K562 (cell line): ENCODE results near the gene SLCO2A1. TPM values are rescaled to one million over a fixed set of nuclear protein-coding genes. Genes with fewer than 3 reads are reported as not detected.

Experiments used
- ATAC-seq: fragments of 200-7000 bp; cut with Tn5 transposase; 3 replicates; pipeline ENCODE4 v1.9.1; 2020; ENCODE audit warnings: moderate library complexity
- BruUV-seq: library from RNA; stranded (reverse); fragments of 400-500 nt; replicated peaks from 2 replicates; lab custom pipeline; 2021; lab: Mats Ljungman, UMichigan
- CTCF ChIA-PET: fragments of 300-600 bp; formaldehyde crosslinking; extraction: SDS; loops from one replicate; lab custom pipeline; 2021; ENCODE audit warnings: low intra/inter-chr PET ratio; lab: Yijun Ruan, JAX
- POLR2A ChIA-PET: fragments of 300-600, 350-650 bp; sonication (Branson Sonifier 250); formaldehyde crosslinking; extraction: SDS; loops from one replicate; lab custom pipeline; 2021; ENCODE audit warnings: antibody characterized with exemption, inconsistent platforms; lab: Yijun Ruan, JAX
- DNase-seq, 4 experiments: peaks; one replicate each; pipeline versions ENCODE4 v3.0.0 to v3.0.0-alpha.2; 2011 to 2018; ENCODE audit warnings: low spot score in 3 of 4, mixed read lengths in 3 of 4; ENCODE audit errors: extremely low read depth in 1 of 4
- FAIRE-seq: peaks from 2 replicates; lab custom pipeline; 2011; peaks lifted over from hg19 to GRCh38; lab: Jason Lieb, UNC
- H2AFZ ChIP-seq: 2 replicates; pipeline ENCODE4 v1.6.0; 2011; ENCODE audit warnings: low read depth, low read length, control low read depth, inconsistent platforms
- H3K27ac ChIP-seq: fragments of 200-600 bp; 3 replicates; pipeline ENCODE4 v1.8.0; 2011; ENCODE audit warnings: low read depth, mild to moderate bottlenecking, control low read depth, inconsistent platforms, low read length, moderate library complexity, mixed read lengths; ENCODE audit errors: extremely low read depth
- H3K27me3 ChIP-seq, 2 experiments: fragments of 300-600 bp in 1 of 2; 2 replicates in 1 of 2; 3 replicates in 1 of 2; pipeline versions ENCODE4 v1.6.0 to v1.8.0; 2011; ENCODE audit warnings: inconsistent platforms in 2 of 2, low read length in 2 of 2, mild to moderate bottlenecking in 1 of 2, mixed read lengths in 1 of 2, moderate library complexity in 1 of 2; ENCODE audit not compliant: control insufficient read depth in 2 of 2, insufficient read depth in 2 of 2
- H3K36me3 ChIP-seq: fragments of 300-600 bp; 3 replicates; pipeline ENCODE4 v1.8.0; 2011; ENCODE audit warnings: mild to moderate bottlenecking, low read length, inconsistent platforms; ENCODE audit not compliant: control insufficient read depth, insufficient read depth
- H3K4me1 ChIP-seq, 2 experiments: fragments of 200-600 bp in 1 of 2; replicated peaks in 1 of 2; 2 replicates in 1 of 2; 3 replicates in 1 of 2; pipeline versions ENCODE4 v1.5.1 to v1.8.0; 2011; ENCODE audit warnings: inconsistent platforms in 2 of 2, low read length in 2 of 2, mild to moderate bottlenecking in 1 of 2, mixed read lengths in 1 of 2, moderate library complexity in 1 of 2; ENCODE audit not compliant: control insufficient read depth in 2 of 2, insufficient read depth in 2 of 2
- H3K4me2 ChIP-seq: 2 replicates; pipeline ENCODE4 v1.6.1; 2011; ENCODE audit warnings: low read length, control low read depth, inconsistent platforms, mixed read lengths; ENCODE audit not compliant: insufficient read depth
- H3K4me3 ChIP-seq: fragments of 200-600 bp; sonication (generic), shearing (Covaris generic); 2 replicates; pipeline ENCODE4 v1.5.1; 2016; ENCODE audit warnings: control low read depth, inconsistent platforms
- H3K79me2 ChIP-seq: fragments of 200-600 bp; 3 replicates; pipeline ENCODE4 v1.8.0; 2011; ENCODE audit warnings: low read length, inconsistent platforms; ENCODE audit not compliant: control insufficient read depth, insufficient read depth
- H3K9ac ChIP-seq, 2 experiments: 2 replicates each; pipeline versions ENCODE4 v1.6.0 to v1.6.1; 2011; ENCODE audit warnings: low read depth in 2 of 2, low read length in 2 of 2, control low read depth in 1 of 2, inconsistent platforms in 1 of 2, mild to moderate bottlenecking in 1 of 2, mixed read lengths in 1 of 2; ENCODE audit not compliant: insufficient read depth in 1 of 2
- H3K9me1 ChIP-seq: one replicate; pipeline ENCODE4 v1.6.0; 2011; ENCODE audit warnings: inconsistent platforms, mild to moderate bottlenecking, low read length, moderate library complexity; ENCODE audit not compliant: control insufficient read depth, insufficient read depth
- H3K9me3 ChIP-seq: replicated peaks from 2 replicates; pipeline ENCODE4 v1.5.1; 2011; ENCODE audit warnings: low read depth, low read length, inconsistent platforms; ENCODE audit not compliant: control insufficient read depth, insufficient read depth
- H4K20me1 ChIP-seq: replicated peaks from 2 replicates; pipeline ENCODE4 v1.6.1; 2011; ENCODE audit warnings: low read length, inconsistent platforms, mixed read lengths; ENCODE audit not compliant: control insufficient read depth, insufficient read depth
- MEIS2 ChIP-seq: fragments of 450-650 bp; IDR thresholded peaks from 2 replicates; pipeline ENCODE4 v1.6.1; 2014; ENCODE audit warnings: mild to moderate bottlenecking; ENCODE audit not compliant: partially characterized antibody
- MTA3 ChIP-seq: fragments of 450-650 bp; formaldehyde crosslinking; IDR thresholded peaks from 2 replicates; pipeline ENCODE4 v1.6.1; 2017; ENCODE audit warnings: mild to moderate bottlenecking, borderline replicate concordance
- NRF1 ChIP-seq, 2 experiments: fragments of 450-650 bp; IDR thresholded peaks in 1 of 2; conservative IDR thresholded peaks in 1 of 2; 2 replicates each; pipeline ENCODE4 v1.6.1; 2014; ENCODE audit warnings: mild to moderate bottlenecking in 2 of 2
- POLR2G ChIP-seq: fragments of 200-400 bp; formaldehyde crosslinking; IDR thresholded peaks from 2 replicates; pipeline ENCODE4 v1.6.1; 2017; ENCODE audit warnings: low read depth, mild to moderate bottlenecking, antibody characterized with exemption, low read length, moderate library complexity
- WGBS: fragments of 100-300 bp; shearing (Covaris generic); methylation state at CpG from one replicate; pipeline ENCODE4 v1.1.6; 2016; ENCODE audit warnings: low coverage, mixed read lengths; ENCODE audit not compliant: insufficient coverage; ENCODE audit errors: missing lambda C conversion rate; 5-methylcytosine and 5-hydroxymethylcytosine counted together
- in situ Hi-C: fragments of 300-500 bp; cut with MboI; formaldehyde crosslinking; loops from 4 replicates; pipeline ENCODE4 v1.15.0; 2018; ENCODE audit warnings: inconsistent platforms, mixed read lengths
- intact Hi-C: fragments of 100-400 bp; cut with micrococcal nuclease; formaldehyde crosslinking; loops from 2 replicates; pipeline ENCODE4 v1.14.2; 2022
- polyA plus RNA-seq, 8 experiments: library from polyadenylated mRNA; depleted of rRNA in 4 of 8; stranded (reverse) in 5 of 8; unstranded in 3 of 8; fragments of >200 nt; fragmentation: Nextera tagmentation in 2 of 8; fragmentation: Illumina TruSeq in 1 of 8; extraction: Ambion mirVana in 2 of 8; extraction: Trizol in 1 of 8; gene quantifications; 2 replicates each; pipeline versions ENCODE4 v1.2.1 to v1.2.3, GENCODE V29; 2011 to 2014; ENCODE audit warnings: inconsistent platforms in 1 of 8, missing spikeins in 1 of 8
- total RNA-seq, 7 experiments: library from RNA; depleted of rRNA in 6 of 7; stranded (reverse); fragments of >200 nt in 6 of 7; fragmentation: Illumina TruSeq in 2 of 7; extraction: Trizol in 2 of 7; gene quantifications; 2 replicates each; pipeline versions ENCODE4 v1.2.1 to v1.2.3, GENCODE V29; 2011 to 2021; ENCODE audit warnings: low replicate concordance in 1 of 7
- TF ChIP-seq, protein P1 (sequence below): fragments of 250-450 bp; sonication (Bioruptor Pico); IDR thresholded peaks from 2 replicates; pipeline ENCODE4 v1.4.0; 2020; ENCODE audit warnings: mild to moderate bottlenecking, moderate library complexity, borderline replicate concordance
- TF ChIP-seq, protein P2 (sequence below), 3 experiments: IDR thresholded peaks in 2 of 3; conservative IDR thresholded peaks in 1 of 3; 2 replicates each; pipeline ENCODE4 v1.5.1; 2011 to 2012; ENCODE audit warnings: low read length in 3 of 3, mild to moderate bottlenecking in 3 of 3, control low read depth in 2 of 3, improper control_type of control experiment in 1 of 3, inconsistent platforms in 1 of 3, low read depth in 1 of 3, mixed read lengths in 1 of 3, moderate library complexity in 1 of 3; ENCODE audit not compliant: insufficient read depth in 2 of 3
- TF ChIP-seq, protein P3 (sequence below): fragments of 250-450 bp; sonication (Bioruptor Pico); IDR thresholded peaks from 2 replicates; pipeline ENCODE4 v1.5.0; 2020; ENCODE audit warnings: mild to moderate bottlenecking, borderline replicate concordance

The SLCO2A1 gene
- total and polyA plus RNA-seq, 9 of the 15 experiments (the other 6 are each of a cell fraction or from before 2014, with no cell fraction given) = 0.16 to 1.0 TPM; not detected in 7

DNA sequence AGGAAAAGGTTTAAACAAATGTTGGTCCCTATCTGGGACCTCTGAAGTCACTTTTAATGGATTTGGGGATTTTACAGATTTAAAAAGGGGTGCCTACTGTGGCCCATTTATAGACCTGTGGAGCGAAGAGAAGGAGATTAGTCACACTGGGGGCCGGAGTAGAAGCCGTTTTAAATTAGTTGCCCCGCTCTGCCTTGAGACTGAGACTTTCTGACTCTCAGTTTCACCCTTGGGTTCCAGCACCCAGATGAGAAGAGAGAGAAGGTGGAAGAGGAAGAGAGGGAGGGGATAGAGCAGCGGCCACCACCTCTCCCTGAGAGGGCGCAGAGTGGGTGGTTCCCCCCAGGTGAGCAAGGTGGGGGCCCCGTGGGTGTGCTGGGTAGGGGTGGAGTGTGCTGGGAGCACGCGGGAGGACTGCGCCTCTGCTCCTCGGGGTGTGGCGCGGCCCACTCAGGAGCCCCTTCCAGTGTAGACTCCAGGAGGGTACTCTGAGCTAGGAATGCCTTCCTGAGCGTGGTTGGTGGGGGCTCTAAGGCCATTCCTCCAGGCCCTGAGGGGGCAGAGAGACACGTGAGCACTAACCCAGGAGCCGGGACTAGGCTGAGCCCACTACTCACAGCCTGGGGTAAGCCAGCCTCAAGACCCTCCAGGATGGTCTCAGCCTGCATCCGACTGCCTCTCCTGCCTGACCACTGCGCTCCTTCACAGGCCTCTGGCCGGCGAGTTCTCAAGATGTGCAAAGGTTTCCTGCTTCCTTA is 101.4 kb downstream of the SLCO2A1 start:
- CTCF ChIA-PET = interaction anchor here (3.3 kb wide), 1 partner anchor 109 kb away, joined by 24 read pairs; no protein-coding TSS in a partner anchor
- peaks cover 3 to 30% of the 10 kb centered on the region in 2 experiments; a peak in 4 of 5 replicates for H3K27me3 ChIP-seq
- FAIRE-seq (no peak), ATAC-seq (no peak), DNase-seq (no peak)
- no peaks in the 10 kb centered on the region for H3K36me3 ChIP-seq
- in situ Hi-C loops = loop anchor here (5.0 kb wide), 1 partner anchor 106 kb away; no protein-coding TSS in a partner anchor
- no peak overlapping the region for H3K4me3 ChIP-seq
- H3K79me2 ChIP-seq = no peaks in the 10 kb centered on the region
- H4K20me1 ChIP-seq = no peaks in the 10 kb centered on the region; the same call in 1 of the 2 replicates
- H3K4me2 ChIP-seq = peak overlapping the region; percentile 72
- H3K9me1 ChIP-seq = no peaks in the 10 kb centered on the region
- no peaks in the 10 kb centered on the region for H3K9me3 ChIP-seq
- H3K27ac ChIP-seq = no peak overlapping the region
- H3K9ac ChIP-seq = no peak overlapping the region; a peak in 1 of 4 replicates
- intact Hi-C loops = loop anchor here (5.0 to 10.0 kb wide), 2 partner anchors 96 to 1204 kb away; partner anchors contain the start of gene NPHP3
- peaks cover 0 to 16% of the 10 kb centered on the region in 2 experiments; a peak in 3 of 5 replicates for H3K4me1 ChIP-seq
- TF ChIP-seq POLR2G (no peak), MEIS2 (no peak), NRF1 (conservative IDR thresholded peaks at IDR 0.05 in 1 of 2, IDR thresholded peaks at IDR 0.05 in 1 of 2) (no peak), MTA3 (no peak)
- TF ChIP-seq, protein P1, sequence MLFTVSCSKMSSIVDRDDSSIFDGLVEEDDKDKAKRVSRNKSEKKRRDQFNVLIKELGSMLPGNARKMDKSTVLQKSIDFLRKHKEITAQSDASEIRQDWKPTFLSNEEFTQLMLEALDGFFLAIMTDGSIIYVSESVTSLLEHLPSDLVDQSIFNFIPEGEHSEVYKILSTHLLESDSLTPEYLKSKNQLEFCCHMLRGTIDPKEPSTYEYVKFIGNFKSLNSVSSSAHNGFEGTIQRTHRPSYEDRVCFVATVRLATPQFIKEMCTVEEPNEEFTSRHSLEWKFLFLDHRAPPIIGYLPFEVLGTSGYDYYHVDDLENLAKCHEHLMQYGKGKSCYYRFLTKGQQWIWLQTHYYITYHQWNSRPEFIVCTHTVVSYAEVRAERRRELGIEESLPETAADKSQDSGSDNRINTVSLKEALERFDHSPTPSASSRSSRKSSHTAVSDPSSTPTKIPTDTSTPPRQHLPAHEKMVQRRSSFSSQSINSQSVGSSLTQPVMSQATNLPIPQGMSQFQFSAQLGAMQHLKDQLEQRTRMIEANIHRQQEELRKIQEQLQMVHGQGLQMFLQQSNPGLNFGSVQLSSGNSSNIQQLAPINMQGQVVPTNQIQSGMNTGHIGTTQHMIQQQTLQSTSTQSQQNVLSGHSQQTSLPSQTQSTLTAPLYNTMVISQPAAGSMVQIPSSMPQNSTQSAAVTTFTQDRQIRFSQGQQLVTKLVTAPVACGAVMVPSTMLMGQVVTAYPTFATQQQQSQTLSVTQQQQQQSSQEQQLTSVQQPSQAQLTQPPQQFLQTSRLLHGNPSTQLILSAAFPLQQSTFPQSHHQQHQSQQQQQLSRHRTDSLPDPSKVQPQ = no peak
- TF ChIP-seq, protein P2, sequence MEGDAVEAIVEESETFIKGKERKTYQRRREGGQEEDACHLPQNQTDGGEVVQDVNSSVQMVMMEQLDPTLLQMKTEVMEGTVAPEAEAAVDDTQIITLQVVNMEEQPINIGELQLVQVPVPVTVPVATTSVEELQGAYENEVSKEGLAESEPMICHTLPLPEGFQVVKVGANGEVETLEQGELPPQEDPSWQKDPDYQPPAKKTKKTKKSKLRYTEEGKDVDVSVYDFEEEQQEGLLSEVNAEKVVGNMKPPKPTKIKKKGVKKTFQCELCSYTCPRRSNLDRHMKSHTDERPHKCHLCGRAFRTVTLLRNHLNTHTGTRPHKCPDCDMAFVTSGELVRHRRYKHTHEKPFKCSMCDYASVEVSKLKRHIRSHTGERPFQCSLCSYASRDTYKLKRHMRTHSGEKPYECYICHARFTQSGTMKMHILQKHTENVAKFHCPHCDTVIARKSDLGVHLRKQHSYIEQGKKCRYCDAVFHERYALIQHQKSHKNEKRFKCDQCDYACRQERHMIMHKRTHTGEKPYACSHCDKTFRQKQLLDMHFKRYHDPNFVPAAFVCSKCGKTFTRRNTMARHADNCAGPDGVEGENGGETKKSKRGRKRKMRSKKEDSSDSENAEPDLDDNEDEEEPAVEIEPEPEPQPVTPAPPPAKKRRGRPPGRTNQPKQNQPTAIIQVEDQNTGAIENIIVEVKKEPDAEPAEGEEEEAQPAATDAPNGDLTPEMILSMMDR (IDR thresholded peaks at IDR 0.05 in 2 of 3, conservative IDR thresholded peaks at IDR 0.05 in 1 of 3; ENCODE audit: insufficient read depth in 2 of 3, low read depth in 1 of 3, low read length in 3 of 3) = no peak
- TF ChIP-seq, protein P3, sequence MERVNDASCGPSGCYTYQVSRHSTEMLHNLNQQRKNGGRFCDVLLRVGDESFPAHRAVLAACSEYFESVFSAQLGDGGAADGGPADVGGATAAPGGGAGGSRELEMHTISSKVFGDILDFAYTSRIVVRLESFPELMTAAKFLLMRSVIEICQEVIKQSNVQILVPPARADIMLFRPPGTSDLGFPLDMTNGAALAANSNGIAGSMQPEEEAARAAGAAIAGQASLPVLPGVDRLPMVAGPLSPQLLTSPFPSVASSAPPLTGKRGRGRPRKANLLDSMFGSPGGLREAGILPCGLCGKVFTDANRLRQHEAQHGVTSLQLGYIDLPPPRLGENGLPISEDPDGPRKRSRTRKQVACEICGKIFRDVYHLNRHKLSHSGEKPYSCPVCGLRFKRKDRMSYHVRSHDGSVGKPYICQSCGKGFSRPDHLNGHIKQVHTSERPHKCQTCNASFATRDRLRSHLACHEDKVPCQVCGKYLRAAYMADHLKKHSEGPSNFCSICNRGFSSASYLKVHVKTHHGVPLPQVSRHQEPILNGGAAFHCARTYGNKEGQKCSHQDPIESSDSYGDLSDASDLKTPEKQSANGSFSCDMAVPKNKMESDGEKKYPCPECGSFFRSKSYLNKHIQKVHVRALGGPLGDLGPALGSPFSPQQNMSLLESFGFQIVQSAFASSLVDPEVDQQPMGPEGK (CRISPR knock-in tag) = no peak
- no peak overlapping the region for H2AFZ ChIP-seq
- 27% methylated on average over 14 of the region's 20 CpGs for WGBS
- no TSS peak for BruUV-seq
- POLR2A ChIA-PET = interaction anchor here (0.8 to 1.2 kb wide), 3 partner anchors 17 to 128 kb away, joined by 3 read pairs; no protein-coding TSS in a partner anchor
